Measurements from ENCODE around the gene DNAJC1.
"Not testable (repeated sequence)": the region's sequence is repeated elsewhere in the genome, so short reads cannot be mapped to it uniquely, and the experiment has no call there.

DNAJC1 gene

GRCh38 chr10:21899736-21900135 lies 103.8 kb downstream of the DNAJC1 start:
- no peak for DNase-seq (ENCODE audit: low spot score)

DNA sequence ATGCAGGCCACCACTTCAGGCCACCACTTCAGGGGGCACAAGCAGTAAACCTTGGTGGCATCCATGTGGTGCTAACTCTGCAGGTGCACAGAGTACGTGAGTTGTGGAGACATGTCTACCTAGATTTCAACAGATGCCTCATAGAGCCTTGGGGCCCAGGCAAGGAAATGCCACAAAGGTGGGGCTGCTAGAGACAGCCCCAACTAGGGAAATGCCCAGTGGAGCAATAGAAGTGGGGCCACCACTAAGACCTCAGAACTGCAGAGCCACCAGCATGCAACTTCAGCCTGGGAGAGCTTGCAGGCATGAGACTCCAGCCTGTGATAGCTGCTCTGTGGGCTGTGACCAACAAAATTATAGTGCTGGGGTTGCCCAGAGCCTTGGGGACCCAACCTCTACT lies 107.6 kb downstream of the DNAJC1 start:
- no peak for DNase-seq (ENCODE audit: low spot score)

DNA sequence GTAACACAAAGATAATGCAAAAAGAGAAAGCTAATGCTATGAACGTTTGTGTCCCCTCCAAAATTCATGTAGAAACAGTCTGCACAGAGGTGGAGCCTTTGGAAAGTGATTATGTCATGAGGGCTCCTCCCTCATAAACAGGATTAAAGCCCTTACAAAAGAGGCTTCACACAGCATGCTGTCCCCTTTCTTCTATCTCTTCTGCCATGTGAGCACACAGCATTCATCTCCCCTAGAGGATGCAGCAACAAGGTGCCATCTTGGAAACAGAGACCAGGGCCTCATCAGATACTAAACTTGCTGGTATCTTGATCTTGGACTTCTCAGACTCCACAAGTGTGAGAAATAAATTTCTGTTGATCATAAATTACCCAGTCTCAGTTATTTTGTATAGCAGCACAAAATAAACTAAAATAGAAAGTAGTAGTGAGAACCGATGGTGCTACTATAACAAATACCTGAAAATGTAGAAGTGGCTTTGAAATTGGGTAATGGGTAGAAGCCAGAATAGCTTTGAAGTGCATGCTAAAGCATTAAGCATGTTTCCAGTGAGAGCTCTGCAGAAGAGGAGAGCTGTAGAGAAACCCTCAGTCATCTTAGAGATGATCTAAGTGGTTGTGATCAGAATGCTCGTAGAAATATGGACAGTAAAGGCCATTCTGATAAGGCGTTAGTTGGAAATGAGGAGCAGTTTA lies 108.7 kb downstream of the DNAJC1 start:
- DNase-seq (ENCODE audit: low spot score) = no peak

GRCh38 chr10:21891439-21891838 lies 112.1 kb downstream of the DNAJC1 start:
- peak; percentile 3 for DNase-seq (ENCODE audit: low spot score)

GRCh38 chr10:21889477-21890275 lies 113.9 kb downstream of the DNAJC1 start:
- no peak for DNase-seq (ENCODE audit: low spot score)

DNA sequence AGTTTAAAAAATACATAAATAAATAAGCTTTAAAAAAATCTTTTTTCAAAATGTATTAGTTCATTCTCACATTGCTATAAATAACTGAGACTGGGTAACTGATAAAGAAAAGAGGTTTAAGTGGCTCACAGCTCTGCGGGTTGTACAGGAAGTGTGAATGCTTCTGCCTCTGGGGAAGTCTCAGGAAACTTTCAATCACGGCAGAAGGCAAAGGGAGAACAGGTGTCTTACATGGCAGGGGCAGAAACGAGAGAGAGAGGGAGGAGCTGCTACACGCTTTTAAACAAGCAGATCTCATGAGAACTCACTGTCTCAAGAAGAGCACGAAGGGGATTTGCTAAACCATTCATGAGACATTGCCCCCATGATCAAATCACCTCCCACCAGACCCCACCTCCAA lies 114.6 kb downstream of the DNAJC1 start:
- DNase-seq (ENCODE audit: low spot score) = peak; percentile 10

DNA sequence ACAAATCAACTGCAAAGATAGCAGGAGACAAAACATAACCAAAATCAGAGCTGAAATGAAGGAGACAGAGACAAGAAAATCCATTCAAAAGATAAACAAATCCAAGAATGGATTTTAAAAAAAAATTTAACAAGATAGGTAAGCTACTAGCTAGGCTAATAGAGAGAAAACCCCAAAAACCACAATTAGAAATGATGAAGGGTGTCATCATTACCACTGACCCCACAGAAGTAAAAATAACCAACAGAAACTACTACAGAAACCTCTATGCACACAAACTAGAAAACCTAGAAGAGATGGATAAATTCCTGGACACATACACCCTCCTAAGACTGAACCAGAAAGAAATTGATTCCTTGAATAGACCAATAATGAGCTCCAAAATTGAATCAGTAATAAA lies 117.6 kb downstream of the DNAJC1 start:
- DNase-seq (ENCODE audit: low spot score) = no peak

GRCh38 chr10:21873198-21873597 lies 130.3 kb downstream of the DNAJC1 start:
- no peak for DNase-seq (ENCODE audit: low spot score)

DNA sequence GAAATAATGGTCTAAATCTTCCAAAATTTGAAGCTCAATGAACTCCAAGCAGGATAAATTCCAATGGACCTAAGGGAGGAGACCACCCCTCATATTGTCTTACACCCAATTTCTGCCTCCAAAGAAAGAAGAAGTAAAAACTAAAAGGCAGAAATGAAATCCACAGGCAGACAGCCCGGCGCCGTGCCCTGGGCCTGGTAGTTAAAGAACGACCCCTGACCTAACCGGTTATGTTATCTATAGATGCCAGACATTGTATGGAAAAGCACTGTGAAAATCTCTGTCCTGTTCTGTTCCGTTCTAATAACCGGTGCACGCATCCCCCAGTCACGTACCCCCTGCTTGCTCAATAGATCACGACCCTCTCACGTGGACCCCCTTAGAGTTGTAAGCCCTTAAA lies 130.8 kb downstream of the DNAJC1 start:
- not testable (repeated sequence) for DNase-seq (ENCODE audit: low spot score)

DNA sequence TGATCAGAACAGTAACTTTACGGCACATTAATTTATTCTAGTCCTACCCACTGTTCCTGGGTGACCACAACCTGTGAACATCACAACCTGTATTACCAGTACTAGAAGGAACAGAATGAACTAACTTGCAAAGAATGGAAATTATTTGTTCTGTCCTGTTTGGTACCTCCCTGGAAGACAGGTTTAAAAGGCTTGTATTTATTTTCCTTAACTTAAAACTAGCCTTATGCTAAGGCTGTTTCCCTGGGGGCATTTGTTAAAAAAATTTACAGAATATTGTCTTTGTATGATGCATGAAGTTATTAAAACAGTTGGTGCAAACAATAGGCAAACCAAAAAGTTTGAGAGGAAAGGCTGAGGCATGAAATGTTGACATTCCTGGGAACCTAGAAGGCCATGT lies 132.7 kb downstream of the DNAJC1 start:
- DNase-seq (ENCODE audit: low spot score) = no peak

DNA sequence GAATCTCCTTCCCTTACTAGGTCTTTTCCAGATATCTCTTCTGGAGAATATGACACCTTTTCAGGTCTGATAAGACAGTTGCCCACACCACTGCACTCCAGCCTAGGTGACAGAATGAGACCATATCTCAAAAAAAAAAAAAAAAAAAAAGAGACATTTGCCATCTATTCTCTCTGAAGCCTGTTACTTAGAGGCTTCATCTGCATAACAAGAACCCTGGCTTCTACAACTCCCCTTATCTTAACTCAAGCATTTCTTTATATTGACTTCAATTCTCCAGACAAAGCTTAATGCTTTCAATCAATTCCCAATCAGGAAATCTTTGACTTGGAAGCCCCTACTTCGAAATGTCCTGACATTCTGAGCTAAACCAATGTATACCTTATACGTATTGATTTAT lies 134.4 kb downstream of the DNAJC1 start:
- DNase-seq (ENCODE audit: low spot score) = not testable (repeated sequence)

DNA sequence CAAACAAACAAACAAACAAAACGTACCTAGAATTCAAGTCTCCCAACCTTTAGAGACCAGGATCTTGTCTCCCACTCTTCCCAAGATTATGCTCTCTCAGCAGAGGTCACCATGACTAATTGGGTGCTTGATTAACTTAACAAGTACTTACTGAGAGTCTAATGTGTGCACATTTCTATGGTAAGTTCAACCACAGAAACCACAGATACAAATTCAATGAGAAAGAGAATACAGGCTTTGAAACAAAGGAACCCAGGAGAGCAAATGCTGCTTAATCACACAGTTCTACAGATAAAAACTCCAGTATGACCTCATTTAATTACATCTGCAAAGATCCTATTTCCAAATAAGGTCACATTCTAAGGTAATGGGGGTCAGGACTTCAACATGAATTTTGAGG lies 142.8 kb downstream of the DNAJC1 start:
- no peak for DNase-seq (ENCODE audit: low spot score)

DNA sequence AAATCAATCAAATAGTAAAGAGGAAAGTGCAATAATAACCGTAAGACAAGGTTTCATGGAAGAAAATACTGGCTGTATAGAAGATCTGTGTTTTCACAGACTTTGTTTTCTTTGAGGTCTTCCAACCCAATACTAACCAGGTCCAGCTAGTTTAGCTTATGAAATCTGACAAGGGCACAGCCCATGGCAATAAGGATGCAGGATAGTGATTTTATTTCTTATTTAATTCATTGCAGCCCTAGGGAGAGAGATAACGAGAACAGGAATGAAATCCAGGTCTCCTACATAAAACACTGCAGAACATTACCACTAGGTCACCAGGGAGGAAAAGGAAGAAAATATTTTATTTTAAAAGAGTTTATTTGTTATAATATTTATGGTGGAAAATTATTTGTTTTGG lies 145.1 kb downstream of the DNAJC1 start:
- DNase-seq (ENCODE audit: low spot score) = no peak

GRCh38 chr10:21849607-21850006 lies 153.9 kb downstream of the DNAJC1 start:
- no peak for DNase-seq (ENCODE audit: low spot score)

DNA sequence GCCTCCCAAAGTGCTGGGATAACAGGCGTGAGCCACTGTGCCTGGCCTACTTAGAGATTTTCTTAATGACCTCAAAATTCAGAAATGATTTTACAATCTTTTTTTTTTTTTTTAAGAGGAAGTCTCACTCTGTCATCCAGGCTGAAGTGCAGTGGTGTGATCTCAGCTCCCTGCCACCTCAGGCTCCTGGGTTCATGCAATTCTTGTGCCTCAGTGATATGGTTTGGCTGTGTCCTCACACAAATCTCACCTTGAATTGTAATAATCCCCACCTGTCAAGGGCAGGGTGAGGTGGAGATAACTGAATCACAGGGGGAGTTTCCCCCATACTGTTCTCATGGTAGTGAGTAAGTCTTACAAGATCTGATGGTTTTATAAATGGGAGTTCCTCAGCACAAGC lies 159.9 kb downstream of the DNAJC1 start:
- no peak for DNase-seq (ENCODE audit: low spot score)

- DNase-seq (ENCODE audit: low spot score) = not testable (repeated sequence)
Observed at GRCh38 chr10:21841273-21841672, 162.3 kb downstream of the DNAJC1 start.

- not testable (repeated sequence) for DNase-seq (ENCODE audit: low spot score)
Observed at GRCh38 chr10:21837487-21837886, 166.0 kb downstream of the DNAJC1 start.

DNA sequence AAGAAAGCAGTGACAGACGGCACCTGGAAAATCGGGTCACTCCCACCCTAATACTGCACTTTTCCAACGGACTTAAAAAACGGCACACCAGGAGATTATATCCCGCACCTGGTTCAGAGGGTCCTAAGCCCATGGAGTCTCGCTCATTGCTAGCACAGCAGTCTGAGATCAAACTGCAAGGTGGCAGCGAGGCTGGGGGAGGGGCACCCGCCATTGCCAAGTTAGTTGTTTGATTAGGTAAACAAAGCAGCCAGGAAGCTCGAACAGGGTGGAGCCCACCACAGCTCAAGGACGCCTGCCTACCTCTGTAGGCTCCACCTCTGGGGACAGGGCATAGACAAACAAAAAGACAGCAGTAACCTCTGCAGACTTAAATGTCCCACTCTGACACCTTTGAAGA lies 169.0 kb downstream of the DNAJC1 start:
- not testable (repeated sequence) for DNase-seq (ENCODE audit: low spot score)

GRCh38 chr10:21832821-21833130 lies 170.8 kb downstream of the DNAJC1 start:
- DNase-seq (ENCODE audit: low spot score) = no peak

DNA sequence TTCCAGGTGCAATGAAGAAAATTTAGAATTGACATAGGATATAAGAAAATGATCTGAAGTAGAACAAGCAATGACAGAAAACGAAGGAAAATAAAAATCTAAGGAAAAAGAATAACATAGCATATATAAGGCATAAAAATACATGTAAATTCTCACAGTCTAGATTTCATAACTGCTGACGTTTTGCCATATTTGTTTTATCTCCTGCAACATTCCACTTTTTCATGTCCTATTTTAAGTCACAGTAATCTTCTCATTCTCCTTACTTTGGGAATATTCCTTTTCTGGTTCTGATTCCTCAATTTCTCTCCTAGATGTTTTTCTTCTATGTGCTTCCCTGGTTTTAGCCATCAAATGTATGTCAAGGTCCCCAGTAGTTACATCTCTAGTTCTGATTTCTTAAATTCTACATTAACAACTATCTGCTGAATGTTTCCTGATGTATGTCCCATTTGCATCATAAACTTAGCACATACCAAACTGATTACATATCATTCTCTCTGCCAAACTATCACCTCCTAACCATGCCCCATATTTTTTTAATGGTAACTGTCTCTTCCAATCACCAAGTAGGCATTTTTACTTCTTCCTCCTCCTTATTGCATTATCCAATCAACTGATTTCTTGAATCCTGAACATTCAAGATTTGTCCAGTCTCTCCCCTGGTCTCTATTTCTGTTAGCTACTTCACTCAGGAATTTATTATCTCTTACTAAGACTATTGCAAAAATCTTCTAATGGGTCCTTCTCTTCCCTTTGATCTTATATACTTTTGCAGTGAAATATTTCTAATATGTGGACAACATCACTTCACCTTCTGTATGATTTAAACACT lies 171.3 kb downstream of the DNAJC1 start:
- DNase-seq (ENCODE audit: low spot score) = no peak

DNA sequence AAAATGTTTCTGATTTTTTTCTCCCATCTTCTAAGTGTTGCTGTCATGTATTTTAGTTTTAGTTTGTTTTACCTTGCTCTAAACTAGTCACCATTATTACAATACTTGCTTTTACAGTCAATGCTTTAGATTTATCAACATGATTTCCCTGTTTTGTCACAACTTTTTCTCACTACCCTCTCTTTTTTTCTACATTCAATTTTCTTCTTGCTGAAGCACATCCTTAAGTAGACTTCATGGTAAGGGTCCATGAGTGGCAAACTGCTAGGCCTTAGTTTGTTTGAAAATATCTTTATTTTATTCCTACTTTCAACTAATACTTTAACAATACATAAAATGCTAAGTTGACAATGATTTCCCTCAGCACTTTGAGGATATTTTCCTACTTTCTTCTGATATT lies 173.5 kb downstream of the DNAJC1 start:
- DNase-seq (ENCODE audit: low spot score) = no peak

DNA sequence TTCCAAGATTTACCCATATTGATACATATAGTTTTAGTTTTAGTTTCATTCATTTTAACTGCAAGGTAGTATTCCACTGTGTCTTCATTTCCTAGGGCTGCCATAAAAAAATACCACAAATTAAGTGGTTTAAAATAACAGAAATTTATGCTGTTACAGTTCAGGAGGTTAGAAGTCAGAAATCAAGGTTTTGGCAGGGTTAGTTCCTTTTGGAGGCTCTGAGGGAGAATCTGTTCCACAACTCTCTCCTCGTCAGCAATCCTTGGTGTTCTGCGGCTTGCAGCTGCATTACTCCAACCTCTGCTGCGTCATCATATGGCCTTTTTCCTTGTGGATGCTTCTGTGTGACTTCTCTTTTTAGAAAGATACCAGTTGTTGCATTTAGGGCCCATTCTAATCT lies 176.2 kb downstream of the DNAJC1 start:
- DNase-seq (ENCODE audit: low spot score) = no peak

DNA sequence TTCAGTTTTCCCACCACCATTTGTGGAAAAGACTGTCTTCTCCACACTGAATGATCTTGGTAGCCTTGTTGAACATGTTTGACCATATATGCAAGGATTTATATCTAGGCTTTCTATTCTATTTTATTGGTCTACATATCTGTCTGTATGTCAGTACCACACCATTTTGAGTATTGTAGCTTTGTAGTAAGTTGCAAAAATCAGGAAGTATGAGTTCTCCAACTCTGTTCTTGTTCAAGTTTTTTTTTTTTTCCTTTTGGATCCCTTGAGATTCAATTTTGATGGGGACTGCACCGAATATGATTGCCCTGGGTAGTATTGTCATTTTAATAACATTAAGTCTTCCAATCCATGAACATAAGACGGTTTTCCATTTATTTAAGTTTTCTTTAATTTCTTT lies 176.8 kb downstream of the DNAJC1 start:
- no peak for DNase-seq (ENCODE audit: low spot score)

All from CD4-positive, alpha-beta T cell treated with Interleukin-15 for 4 hours (primary cell).